Stimulated activated CD4-positive, alpha-beta T cell treated with anti-CD3 and anti-CD28 coated beads, Interleukin-12 subunit alpha, Interleukin-12 subunit beta, amount 100 ng/mL, for 4 hours (primary cell): ENCODE results near the gene CD27.
"Not testable (repeated sequence)": the region's sequence is repeated elsewhere in the genome, so short reads cannot be mapped to it uniquely, and the experiment has no call there.

Experiments
- DNase-seq: peaks from one replicate; pipeline ENCODE4 v3.0.0-alpha.2; 2020

CD27 gene

DNA sequence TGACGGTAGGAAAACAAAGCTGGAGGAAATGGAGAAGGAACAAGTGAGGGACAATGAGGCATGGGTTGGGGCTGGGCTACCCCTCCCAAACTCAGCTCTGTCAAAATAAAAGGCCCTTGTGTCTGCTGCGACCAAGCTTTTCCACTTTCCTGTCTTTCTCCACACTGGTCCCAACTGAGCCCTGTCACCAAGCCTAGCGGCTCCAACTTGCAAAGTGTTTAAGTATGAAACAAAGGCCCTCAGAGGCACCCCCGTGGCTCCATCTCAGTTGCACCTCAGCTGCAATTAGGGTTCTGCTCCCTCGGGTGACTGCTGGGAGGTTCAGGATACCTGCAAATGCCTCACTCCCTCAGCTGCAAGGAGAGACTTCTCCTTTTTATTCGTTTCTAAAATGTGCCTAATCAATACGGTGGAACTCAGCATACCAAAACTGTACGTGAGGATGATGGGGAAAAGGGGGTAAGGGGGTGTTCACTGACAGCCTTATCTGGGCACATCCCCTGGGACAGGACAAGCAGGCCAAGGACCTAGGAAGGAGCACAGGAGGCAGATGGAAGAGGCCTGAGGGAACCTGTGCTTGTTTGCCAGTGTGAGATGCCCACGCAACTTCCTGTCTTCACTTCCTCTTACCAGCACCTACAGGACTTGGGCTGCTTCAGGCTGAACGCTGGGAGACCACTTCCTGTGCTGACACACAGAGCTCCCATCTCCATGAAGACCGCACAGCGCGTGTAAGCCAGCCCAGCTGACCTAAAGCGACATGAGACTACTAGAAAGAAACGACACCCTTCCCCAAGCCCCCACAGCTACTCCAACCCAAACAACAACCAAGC, 16.9 kb downstream of the CD27 start:
- DNase-seq, result peak; percentile 63

DNA sequence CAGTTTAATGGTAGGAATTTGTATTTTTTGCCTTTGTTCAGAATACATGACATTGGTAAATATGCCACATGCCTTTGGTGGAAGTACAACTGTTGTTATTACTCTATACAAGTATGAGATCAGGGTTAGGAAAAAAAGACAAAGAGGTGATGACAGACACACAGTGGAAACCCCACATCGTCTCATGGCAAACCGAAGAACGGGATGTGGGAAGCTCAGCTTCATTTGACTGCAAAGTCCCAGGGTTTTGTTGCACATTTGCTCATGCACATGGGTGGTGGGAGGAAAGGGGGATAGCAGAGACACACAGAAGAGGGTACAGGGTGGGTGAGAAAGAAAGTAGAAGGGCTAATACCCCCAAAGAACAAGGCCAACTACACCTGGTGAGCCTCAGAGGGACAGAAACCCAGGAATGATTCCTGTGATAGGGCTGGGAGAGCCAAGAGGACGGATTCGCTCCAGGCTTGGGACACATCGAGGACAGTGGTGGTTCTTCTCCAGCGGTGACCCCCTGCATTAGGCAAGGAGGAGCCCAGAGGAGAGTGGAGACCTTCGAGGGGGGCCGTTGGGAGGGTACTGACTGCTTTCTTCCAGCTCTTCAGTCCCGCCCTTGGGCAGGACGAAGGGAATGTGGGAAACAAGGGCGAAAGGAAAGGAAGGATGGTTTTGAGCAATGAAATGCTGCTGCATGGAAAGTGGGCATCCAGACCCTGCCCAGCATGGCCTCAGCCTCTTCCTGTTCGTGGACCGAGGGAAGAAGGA, 17.7 kb downstream of the CD27 start:
- no peak for DNase-seq

DNA sequence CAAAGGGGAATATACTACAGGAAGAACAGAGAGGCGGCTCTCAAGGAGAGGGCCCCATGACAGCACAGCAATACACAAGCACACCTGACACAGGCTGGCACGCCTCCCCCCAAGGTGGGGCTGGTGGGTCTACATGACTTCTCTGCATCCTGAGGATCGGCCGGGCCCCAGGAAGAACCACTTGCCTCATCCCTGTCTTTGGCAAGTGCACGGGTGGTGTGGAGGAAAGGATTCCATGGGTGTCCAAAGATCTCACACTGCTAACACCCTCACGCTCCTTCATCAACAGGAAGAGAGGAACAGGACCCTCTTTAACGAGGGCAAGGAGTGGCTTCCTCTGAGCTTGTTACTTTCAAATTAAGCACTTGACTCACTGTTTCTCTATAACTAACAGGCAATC, 18.5 kb downstream of the CD27 start:
- no peak for DNase-seq

DNA sequence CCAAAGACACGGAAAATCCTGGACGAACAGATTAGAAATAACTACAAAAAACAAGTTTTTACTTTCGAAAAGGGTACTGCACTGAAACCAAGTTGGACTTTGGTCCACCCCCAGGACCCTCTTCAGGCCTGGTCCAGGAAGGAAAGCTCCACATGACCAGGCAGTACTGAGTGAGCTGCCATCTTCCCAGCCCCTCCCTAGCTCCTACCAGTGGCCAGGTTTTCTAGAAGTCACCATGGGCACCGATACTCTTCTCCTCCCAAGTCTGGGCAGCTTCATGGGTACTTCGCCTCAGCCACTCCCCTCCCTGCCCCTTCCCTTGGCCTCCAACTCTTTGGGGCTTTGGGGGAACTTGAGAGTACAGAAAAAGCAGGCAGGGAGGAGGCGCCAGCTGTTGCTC, 19.1 kb downstream of the CD27 start:
- DNase-seq, result no peak

DNA sequence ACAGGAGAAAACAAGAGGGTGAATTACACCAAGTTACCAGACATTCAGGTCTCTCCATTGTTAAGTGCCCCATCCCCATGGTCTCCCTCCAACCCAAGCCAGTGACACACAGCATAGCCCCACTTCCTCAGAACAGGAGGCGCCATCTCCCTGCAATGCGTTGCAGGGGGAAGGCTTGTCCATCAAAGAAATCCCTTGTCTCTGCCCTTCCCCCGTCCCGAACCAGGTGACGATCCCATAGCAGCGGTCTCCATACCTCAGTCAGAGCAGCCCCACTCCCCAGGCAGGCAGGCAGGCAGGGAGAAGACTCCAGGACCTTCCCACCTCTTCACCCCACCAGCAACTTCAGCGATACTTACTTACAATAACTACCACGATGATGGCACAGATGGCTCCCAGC, 19.8 kb downstream of the CD27 start:
- DNase-seq, result no peak

DNA sequence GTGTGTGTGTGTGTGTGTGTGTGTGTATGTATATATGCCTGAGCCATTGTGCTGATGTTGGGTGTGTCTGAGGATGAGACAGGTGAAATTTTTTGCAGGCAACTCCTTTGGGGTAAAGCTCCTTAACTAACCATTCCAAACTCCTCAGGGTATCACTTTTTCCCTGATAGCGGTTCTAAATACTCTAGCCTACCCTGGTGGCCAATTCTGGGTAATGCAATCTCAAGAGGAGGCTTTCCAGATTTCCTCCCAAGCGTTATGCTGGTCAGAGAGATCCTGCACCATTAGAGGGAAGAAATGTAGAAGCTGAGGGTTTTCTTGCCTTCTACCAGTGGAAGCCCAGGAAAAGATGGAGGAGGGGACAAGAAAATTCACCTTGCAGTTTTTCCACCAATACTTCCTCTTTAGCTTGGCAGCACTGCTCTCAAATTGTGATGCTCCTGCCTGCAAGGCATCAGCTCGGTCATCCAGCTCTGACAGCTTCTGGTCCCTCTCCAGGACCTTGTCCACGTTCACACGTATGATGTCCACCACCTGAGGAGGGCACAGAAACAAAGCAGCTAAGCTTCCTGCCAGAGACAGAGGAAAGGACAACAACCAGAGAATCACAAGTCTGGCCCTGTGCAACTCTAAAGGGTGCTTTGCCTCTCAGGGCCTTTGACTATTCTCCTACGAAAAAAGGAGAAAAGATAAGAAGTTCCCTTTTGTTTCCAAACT, 20.9 kb downstream of the CD27 start:
- no peak for DNase-seq

DNA sequence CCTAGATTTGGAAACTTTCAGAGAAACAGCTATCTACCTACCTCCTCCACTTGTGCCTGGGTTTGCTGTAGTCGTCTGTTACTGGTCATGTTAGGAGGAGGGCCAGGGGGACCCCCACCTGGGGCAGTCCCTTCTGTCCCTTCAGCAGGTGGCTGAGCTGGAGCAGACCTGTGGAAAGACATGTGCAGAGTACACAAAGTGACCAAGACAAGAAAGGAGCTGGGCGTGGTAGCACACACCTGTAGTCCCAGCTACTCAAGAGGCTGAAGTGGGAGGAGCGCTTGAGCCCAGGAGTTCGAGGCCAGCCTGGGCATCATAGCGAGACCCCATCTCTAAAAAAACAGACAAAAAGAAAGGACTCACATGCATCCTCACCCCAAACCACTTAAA, 21.4 kb downstream of the CD27 start:
- no peak for DNase-seq

DNA sequence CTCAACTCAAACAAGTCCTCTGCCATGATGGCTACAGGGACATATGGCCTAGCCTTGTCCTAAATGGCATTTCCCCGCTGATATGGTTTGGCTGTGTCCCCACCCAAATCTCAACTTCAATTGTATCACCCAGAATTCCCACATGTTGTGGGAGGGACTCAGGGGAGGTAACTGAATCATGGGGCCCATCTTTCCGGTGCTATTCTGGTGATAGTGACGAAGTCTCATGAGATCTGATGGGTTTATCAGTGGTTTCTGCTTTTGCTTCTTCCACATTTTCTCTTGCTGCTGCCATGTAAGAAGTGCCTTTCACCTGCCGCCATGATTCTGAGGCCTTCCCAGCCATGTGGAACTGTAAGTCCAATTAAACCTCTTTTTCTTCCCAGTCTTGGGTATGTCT, 22.0 kb downstream of the CD27 start:
- DNase-seq, result not testable (repeated sequence)

DNA sequence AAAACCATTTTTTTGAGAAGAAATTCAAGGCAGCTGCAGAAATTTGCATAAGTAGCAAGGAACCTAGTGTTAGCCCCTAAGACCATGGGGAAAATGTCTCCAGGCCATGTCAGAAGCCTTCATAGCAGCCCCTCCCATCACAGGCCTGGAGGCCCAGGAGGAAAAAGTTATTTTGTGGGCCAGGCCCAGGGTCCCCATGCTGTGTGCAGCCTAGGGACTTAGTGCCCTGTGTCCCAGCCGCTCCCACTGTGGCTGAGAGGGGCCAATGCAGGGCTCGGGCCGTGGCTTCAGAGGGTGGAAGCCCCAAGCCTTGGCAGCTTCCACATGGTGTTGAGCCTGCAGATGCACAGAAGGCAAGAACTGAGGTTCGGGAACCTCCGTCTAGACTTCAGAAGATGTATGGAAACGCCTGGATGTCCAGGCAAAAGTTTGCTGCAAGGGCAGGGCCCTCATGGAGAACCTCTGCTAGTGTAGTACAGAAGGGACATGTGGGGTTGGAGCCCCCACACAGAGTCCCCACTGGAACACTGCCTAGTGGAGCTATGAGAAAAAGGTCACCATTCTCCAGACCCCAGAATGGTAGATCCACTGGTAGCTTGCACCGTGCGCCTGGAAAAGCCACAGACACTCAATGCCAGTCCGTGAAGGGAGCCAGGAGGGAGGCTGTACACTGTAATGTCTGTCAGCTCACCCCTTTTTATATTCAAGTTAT, 23.0 kb downstream of the CD27 start:
- DNase-seq, result not testable (repeated sequence)

DNA sequence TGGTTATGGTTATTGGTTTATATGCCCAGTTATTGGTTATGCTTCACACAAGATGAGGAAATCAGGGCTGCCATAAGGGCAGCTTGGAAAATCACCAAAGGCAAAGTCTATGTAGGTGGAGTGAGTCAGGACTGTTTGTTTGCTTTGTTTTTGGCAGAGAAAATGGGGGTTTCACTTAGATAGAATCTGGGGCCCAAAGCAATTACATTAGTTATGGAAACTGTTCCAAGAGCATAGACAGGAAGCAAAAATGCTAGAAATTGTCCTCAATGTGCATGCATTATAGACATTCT, 23.5 kb downstream of the CD27 start:
- no peak for DNase-seq

DNA sequence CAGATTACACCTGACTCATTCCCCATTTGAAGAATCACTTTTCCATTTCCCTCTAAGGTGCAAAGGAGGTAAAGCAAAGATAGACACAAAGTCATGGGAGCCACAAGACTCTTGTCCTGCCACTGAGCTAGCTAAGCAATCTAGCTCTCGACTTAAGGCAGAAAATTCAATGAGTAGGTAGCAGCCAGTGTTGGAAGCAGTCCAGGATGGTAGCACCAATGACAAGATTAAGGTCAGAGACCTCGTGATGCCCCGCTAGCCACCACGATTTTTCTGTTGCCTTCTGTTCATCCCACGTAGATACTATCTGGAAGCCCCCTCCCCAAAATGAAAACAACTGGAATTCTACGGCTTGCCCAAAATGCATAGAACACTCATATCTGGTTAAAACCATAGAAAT, 24.3 kb downstream of the CD27 start:
- no peak for DNase-seq

DNA sequence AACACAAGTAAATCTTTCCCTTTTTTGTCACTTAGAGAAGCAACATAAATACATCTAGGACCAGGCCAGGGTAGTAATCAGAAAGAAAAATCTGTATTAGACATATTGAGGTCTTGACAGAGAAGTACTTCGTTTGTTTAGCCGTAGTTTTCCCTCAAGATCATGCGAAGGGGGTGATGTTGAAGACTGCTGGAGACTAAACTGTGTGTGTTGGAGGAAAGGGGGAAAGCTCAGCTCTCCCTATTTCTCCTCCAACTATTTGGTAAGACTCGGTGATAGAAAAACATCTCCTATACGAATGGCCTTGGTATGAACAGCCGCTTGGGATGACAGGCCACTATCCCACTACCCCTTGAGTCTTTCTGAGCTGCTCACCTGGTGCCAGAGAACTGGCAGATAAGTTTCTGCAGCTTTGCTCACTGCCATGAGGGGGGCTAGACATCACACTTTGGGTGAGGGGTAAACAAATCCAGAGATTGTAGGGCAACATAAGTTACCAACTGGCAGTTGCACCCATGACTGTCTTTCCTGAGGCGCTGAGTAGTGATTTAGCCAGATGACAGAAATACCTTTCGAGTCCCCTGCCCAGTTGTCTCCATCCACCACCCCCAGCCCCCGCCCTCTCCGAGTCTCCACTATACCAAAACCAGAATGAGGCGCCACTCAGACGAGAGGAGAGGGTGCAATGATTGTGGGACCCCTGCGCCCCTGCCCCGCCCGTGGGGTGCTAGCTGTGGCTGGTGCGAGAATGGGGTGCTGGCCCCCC, 25.0 kb downstream of the CD27 start:
- DNase-seq, result no peak

DNA sequence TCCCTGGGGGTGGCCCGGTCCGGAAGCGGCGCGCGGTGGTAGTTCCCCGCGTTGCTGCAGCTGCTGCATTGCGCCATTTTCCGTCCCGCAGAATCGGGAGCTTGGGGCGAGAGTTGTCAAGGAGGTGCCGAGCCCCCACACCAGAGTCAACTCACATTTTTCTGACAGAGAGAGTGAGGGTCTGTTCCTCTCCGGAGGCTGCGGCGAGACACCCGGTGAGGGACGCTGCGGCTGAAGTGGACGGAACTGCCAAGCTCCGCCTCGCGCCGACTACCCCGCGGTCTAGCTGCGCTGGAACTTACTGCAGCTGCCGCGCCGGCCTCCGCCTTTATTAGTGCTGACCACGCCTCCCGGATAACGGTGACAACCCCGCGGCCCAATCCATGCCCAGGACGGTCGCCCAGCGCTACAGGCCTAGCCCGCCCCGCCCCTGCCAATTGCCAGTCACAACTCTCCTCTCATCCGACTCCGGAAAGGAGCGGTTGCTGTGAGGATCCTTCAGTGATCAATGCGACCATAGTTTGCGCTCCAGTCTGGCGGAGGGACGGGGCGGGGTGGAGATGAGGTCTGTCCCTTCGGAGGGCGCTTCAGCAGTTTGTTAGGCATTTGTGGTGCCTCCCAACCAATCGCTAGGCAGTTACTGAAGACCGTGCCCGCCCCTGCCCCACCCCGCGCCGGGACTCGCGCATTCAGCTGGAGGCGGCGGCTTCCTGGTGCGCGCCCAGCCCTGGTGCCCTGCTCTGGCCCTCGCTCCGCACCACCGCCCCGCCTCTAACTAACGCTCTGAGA, 25.8 kb downstream of the CD27 start, which contains the start of gene VAMP1:
TSS of gene VAMP1 (minus strand) at position 303 of the 789 bp plus-strand sequence. CDS start at position 157, 146 bp downstream.
- DNase-seq, result peak; percentile 96

DNA sequence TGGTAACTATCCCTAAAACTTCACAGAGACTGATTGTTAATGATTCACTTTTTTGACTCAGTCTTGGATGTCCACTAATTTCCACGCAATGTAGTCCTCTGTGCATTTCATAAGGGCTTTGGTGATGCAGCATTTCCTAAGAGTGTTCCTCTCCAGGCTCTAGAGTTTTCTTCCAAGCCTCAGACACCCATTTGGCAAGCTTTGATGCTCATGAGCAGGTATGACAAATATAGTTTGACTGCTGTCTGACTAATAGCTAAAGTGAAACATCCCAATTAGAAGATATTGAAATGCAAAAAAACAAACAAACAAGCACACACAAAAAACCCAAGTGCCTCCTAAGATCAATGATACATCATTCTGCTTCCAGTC, 27.2 kb downstream of the CD27 start:
- DNase-seq, result no peak

DNA sequence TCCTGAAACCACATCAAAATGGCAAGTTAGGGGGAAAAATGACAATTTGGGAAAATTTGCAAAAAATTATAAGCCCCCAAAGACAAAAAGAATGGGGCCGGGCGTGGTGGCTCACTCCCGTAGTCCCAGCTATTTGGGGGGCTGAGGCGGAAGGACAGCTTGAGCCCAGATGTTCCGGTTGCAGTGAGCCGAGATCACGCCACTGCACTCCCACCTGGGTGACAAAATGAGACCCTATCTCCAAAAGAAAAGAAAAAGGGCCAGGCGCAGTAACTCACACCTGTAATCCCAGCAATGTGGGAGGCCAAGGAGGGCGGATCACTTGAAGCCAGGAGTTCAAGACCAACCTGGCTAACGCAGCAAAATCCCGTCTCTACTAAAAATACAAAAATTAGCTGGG, 27.7 kb downstream of the CD27 start:
- DNase-seq, result no peak

DNA sequence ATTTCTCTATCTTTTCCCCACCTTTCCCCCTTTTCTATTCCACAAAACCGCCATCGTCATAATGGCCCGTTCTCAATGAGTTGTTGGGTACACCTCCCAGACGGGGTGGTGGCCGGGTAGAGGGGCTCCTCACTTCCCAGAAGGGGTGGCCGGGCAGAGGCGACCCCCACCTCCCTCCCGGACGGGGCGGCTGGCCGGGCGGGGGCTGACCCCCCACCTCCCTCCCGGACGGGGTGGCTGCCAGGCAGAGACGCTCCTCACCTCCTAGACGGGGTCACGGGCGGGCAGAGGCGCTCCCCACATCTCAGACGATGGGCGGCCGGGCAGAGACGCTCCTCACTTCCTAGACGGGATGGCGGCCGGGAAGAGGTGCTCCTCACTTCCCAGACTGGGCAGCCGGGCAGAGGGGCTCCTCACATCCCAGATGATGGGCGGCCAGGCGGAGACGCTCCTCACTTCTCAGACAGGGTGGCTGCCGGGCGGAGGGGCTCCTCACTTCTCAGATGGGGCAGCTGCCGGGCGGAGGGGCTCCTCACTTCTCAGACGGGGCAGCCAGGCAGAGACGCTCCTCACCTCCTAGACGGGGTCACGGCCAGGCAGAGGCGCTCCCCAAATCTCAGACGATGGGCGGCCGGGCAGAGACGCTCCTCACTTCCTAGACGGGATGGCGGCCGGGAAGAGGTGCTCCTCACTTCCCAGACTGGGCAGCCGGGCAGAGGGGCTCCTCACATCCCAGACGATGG, 30.6 kb downstream of the CD27 start:
- DNase-seq, result not testable (repeated sequence)

DNA sequence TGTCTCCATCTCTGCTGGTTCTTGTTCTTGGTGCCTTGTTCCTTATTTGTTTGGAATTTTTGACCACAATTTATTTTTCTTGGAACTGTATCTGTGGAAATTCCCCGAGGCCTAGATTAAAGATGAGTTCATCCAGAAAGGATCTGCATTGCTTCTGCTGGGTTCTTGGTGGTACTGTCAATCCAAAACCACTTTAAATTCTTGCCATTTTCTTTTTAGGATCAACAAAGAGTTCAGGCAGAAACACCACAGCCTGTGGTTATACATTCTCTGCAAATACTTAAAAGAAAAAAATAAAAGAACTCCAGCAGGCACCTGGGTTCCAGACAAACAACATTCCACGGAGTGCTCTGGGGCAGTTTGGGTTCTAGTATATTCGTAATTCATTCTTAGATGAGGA, 31.7 kb downstream of the CD27 start:
- DNase-seq, result no peak

DNA sequence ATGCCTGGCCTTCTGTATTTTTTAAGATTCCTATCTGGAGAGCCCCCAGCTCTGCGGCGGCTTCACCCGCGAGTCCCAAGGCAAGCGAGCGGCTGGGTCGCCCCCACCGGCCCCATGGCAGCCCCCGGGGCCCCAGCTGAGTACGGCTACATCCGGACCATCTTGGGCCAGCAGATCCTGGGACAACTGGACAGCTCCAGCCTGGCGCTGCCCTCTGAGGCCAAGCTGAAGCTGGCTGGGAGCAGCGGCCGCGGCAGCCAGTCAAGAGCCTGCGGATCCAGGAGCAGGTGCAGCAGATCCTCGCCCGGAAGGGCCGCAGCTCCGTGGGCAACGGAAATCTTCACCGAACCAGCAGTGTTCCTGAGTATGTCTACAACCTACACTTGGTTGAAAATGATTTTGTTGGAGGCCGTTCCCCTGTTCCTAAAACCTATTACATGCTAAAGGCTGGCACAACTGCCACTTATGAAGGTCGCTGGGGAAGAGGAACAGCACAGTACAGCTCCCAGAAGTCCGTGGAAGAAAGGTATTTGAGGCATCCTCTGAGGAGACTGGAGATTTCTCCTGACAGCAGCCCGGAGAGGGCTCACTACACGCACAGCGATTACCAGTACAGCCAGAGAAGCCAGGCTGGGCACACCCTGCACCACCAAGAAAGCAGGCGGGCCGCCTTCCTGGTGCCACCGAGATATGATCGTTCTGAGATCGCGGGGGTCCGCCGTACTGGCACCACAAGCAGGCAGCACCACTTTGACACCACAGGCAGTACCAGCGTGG, 33.0 kb downstream of the CD27 start:
- not testable (repeated sequence) for DNase-seq

DNA sequence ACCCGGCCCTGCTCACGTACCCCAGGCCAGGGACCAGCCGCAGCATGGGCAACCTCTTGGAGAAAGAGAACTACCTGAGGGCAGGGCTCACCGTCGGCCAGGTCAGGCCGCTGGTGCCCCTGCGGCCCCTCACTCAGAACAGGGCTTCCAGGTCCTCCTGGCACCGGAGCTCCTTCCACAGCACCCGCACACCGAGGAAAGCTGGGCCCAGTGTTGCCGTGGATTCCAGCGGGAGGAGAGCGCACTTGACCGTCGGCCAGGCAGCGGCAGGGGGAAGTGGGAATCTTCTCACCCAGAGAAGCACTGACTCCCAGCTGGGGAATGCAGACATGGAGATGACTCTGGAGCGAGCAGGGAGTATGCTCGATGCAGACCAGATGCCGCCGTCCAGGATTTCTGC, 33.7 kb downstream of the CD27 start:
- no peak for DNase-seq

DNA sequence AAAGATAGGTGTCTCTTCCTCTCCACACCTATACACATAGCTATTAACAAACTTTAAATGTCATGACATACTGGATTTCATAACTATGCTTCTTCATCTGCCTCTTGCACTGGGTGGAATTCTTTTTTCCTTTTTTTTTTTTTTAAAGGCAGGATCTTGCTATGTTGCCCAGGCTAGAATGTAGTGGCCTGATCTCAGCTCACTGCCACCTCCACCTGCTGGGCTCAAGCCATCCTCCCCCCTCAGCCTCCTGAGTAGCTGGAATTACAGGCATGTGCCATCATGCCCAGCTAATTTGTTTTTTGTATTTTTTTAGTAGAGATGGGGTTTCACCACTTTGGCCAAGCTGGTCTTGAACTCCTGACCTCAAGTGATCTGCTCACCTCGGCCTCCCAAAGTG, 43.5 kb downstream of the CD27 start:
- DNase-seq, result no peak
